ENCODE measurements around the gene CMSS1. TPM values are rescaled to one million over a fixed set of nuclear protein-coding genes. Genes with fewer than 3 reads are reported as not detected.

CMSS1 gene
- total and polyA plus RNA-seq, 4 experiments from 2014 or later, result 18.3 to 29.4 (median 21.9) TPM

DNA sequence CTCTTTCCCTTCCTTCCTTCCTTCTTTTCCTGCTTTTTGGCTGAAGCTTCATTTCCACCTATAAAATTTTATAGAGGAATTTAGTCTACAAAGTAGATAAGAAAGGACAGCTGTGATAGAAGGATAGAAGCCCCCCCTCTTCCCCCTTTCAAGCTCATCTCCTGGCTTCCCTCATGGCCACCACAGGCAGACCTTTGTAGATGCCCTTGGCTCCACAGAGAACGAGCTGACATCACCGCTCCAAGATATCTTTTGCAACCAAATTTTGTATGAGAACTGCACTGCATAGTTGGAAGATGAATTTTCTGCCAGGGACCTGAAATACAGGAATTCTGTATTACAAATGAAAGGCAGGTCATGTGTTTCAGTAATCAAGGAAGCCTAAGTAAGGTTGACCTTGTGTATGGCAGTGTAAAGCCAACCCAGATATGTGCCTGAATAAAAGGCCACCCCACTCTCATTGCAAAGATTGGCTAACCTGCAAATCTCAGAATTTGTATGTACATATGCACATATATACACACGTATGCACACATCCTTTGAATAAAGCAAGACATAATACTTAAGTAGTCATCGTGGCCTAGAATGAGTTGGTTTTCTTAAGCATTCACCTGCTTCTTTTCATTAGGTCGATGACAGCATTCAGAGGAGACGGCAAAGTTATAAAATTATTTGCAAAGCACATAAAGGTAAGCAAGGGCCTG is 353.7 kb downstream of the CMSS1 start:
- Histone ChIP-seq H3K27me3 (ENCODE audit: insufficient read depth, low read length) (no peaks in the 10 kb centered on the region), H3K9me3 (ENCODE audit: control insufficient read depth in 1 of 2, low read length in 2 of 2) (no peaks in the 10 kb centered on the region), H3K27ac (ENCODE audit: low read depth, low read length) (no peak overlapping the region), H3K4me3 (ENCODE audit: low read length in 2 of 2) (no peak overlapping the region), H3K36me3 (ENCODE audit: insufficient read depth, low read length) (no peaks in the 10 kb centered on the region), H3K4me1 (ENCODE audit: insufficient read depth, low read length) (no peaks in the 10 kb centered on the region)
- ChIA-PET CTCF (ENCODE audit: partially characterized antibody) (interaction anchor here (1.2 kb wide), 1 partner anchor 13 kb away, joined by 3 read pairs; no protein-coding TSS in a partner anchor), POLR2A (ENCODE audit: partially characterized antibody) (no interaction called here)
- Mint-ChIP-seq H3K27ac (peak overlapping the region in 1 of 7 donors; percentile 7), H3K36me3 (peaks cover 43 to 45% of the 10 kb centered on the region in 2 donors), H3K4me1 (no peaks in the 10 kb centered on the region), H3K27me3 (no peaks in the 10 kb centered on the region), H3K9me3 (no peaks in the 10 kb centered on the region), H3K4me3 (no peak overlapping the region)
- intact Hi-C loops (cut with micrococcal nuclease), result no loop called here
- no peak for DNase-seq

DNA sequence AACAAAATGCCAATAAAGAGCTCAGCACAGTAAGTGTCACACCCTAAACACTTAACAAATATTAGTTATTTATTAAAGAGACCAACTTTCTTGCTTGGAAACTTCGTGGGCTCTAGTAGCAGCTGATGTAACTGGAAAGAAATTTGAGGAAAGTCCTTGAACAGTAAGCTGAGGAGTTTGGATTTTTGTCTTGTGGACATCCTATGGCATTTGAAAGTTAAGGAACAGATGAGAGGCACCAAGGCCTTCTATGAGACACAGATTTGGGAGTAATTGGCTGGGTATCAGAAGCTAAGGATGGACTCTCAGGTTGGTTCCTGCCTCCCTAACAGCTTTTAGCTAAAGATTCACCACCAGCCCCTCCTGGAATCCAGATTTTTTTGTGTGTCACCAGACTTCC is 356.3 kb downstream of the CMSS1 start:
- intact Hi-C loops (cut with micrococcal nuclease), result no loop called here
- no peaks in the 10 kb centered on the region for H3K9me3 ChIP-seq (ENCODE audit: control insufficient read depth in 1 of 2, low read length in 2 of 2)
- H3K27me3 ChIP-seq (ENCODE audit: insufficient read depth, low read length), result no peaks in the 10 kb centered on the region
- H3K4me3 Mint-ChIP-seq, result no peak overlapping the region
- no peak for DNase-seq
- no peak overlapping the region for H3K27ac Mint-ChIP-seq
- H3K4me3 ChIP-seq (ENCODE audit: low read length in 2 of 2), result no peak overlapping the region
- H3K9me3 Mint-ChIP-seq, result peaks cover 3 to 16% (median 8%) of the 10 kb centered on the region in 8 donors
- H3K4me1 Mint-ChIP-seq, result no peaks in the 10 kb centered on the region
- H3K36me3 Mint-ChIP-seq, result peaks cover 59 to 61% of the 10 kb centered on the region in 2 donors
- no peaks in the 10 kb centered on the region for H3K27me3 Mint-ChIP-seq
- H3K4me1 ChIP-seq (ENCODE audit: insufficient read depth, low read length), result no peaks in the 10 kb centered on the region
- ChIA-PET CTCF (ENCODE audit: partially characterized antibody) (no interaction called here), POLR2A (ENCODE audit: partially characterized antibody) (no interaction called here)
- H3K36me3 ChIP-seq (ENCODE audit: insufficient read depth, low read length), result no peaks in the 10 kb centered on the region
- no peak overlapping the region for H3K27ac ChIP-seq (ENCODE audit: low read depth, low read length)

GRCh38 chr3:100175637-100176280 is 358.1 kb downstream of the CMSS1 start:
- Histone ChIP-seq H3K4me1 (ENCODE audit: insufficient read depth, low read length) (no peaks in the 10 kb centered on the region), H3K27ac (ENCODE audit: low read depth, low read length) (no peak overlapping the region), H3K36me3 (ENCODE audit: insufficient read depth, low read length) (no peaks in the 10 kb centered on the region), H3K27me3 (ENCODE audit: insufficient read depth, low read length) (no peaks in the 10 kb centered on the region), H3K4me3 (ENCODE audit: low read length in 2 of 2) (no peak overlapping the region), H3K9me3 (ENCODE audit: control insufficient read depth in 1 of 2, low read length in 2 of 2) (peaks cover 3 to 4% of the 10 kb centered on the region in 2 donors)
- intact Hi-C loops (cut with micrococcal nuclease), result no loop called here
- H3K9me3 Mint-ChIP-seq, result peaks cover 5 to 32% (median 21%) of the 10 kb centered on the region in 8 donors
- H3K4me3 Mint-ChIP-seq, result no peak overlapping the region
- H3K36me3 Mint-ChIP-seq, result peaks cover 72 to 75% of the 10 kb centered on the region in 2 donors
- DNase-seq, result no peak
- peak overlapping the region in 1 of 7 donors; percentile 16 for H3K27ac Mint-ChIP-seq
- ChIA-PET CTCF (ENCODE audit: partially characterized antibody) (interaction anchor here (1.2 kb wide), 1 partner anchor 10 kb away, joined by 4 read pairs; no protein-coding TSS in a partner anchor), POLR2A (ENCODE audit: partially characterized antibody) (no interaction called here)
- H3K27me3 Mint-ChIP-seq, result no peaks in the 10 kb centered on the region
- no peaks in the 10 kb centered on the region for H3K4me1 Mint-ChIP-seq

- Mint-ChIP-seq H3K4me3 (no peak overlapping the region), H3K36me3 (peaks cover 50 to 61% of the 10 kb centered on the region in 2 donors), H3K9me3 (peaks cover 5 to 40% (median 22%) of the 10 kb centered on the region in 8 donors), H3K27me3 (no peaks in the 10 kb centered on the region), H3K27ac (no peak overlapping the region), H3K4me1 (no peaks in the 10 kb centered on the region)
- H3K36me3 ChIP-seq (ENCODE audit: insufficient read depth, low read length), result no peaks in the 10 kb centered on the region
- no peaks in the 10 kb centered on the region for H3K4me1 ChIP-seq (ENCODE audit: insufficient read depth, low read length)
- ChIA-PET CTCF (ENCODE audit: partially characterized antibody) (no interaction called here), POLR2A (ENCODE audit: partially characterized antibody) (no interaction called here)
- no peak overlapping the region for H3K27ac ChIP-seq (ENCODE audit: low read depth, low read length)
- peaks cover 3 to 4% of the 10 kb centered on the region in 2 donors for H3K9me3 ChIP-seq (ENCODE audit: control insufficient read depth in 1 of 2, low read length in 2 of 2)
- no peak for DNase-seq
- no peaks in the 10 kb centered on the region for H3K27me3 ChIP-seq (ENCODE audit: insufficient read depth, low read length)
- intact Hi-C loops (cut with micrococcal nuclease), result no loop called here
- no peak overlapping the region for H3K4me3 ChIP-seq (ENCODE audit: low read length in 2 of 2)
Observed at GRCh38 chr3:100179692-100180349, 362.2 kb downstream of the CMSS1 start.

GRCh38 chr3:100183608-100184125 is 366.0 kb downstream of the CMSS1 start:
- no peak for DNase-seq
- Histone ChIP-seq H3K27me3 (ENCODE audit: insufficient read depth, low read length) (no peaks in the 10 kb centered on the region), H3K9me3 (ENCODE audit: control insufficient read depth in 1 of 2, low read length in 2 of 2) (peaks cover 3 to 4% of the 10 kb centered on the region in 2 donors), H3K36me3 (ENCODE audit: insufficient read depth, low read length) (no peaks in the 10 kb centered on the region), H3K4me1 (ENCODE audit: insufficient read depth, low read length) (no peaks in the 10 kb centered on the region), H3K4me3 (ENCODE audit: low read length in 2 of 2) (no peak overlapping the region), H3K27ac (ENCODE audit: low read depth, low read length) (no peak overlapping the region)
- Mint-ChIP-seq H3K27me3 (peaks cover 0 to 1% of the 10 kb centered on the region in 2 donors), H3K27ac (no peak overlapping the region), H3K4me3 (no peak overlapping the region), H3K9me3 (peaks cover 2 to 27% (median 15%) of the 10 kb centered on the region in 8 donors), H3K4me1 (no peaks in the 10 kb centered on the region), H3K36me3 (peaks cover 18 to 24% of the 10 kb centered on the region in 2 donors)
- CTCF ChIA-PET (ENCODE audit: partially characterized antibody), result no interaction called here
- POLR2A ChIA-PET (ENCODE audit: partially characterized antibody), result no interaction called here
- intact Hi-C loops (cut with micrococcal nuclease), result no loop called here

GRCh38 chr3:100184948-100185570 is 367.4 kb downstream of the CMSS1 start:
- Mint-ChIP-seq H3K27me3 (peaks cover 1 to 3% of the 10 kb centered on the region in 2 donors), H3K4me1 (no peaks in the 10 kb centered on the region), H3K27ac (no peak overlapping the region), H3K4me3 (no peak overlapping the region), H3K9me3 (peaks cover 0 to 15% (median 7%) of the 10 kb centered on the region in 8 donors), H3K36me3 (peaks cover 8 to 10% of the 10 kb centered on the region in 2 donors)
- Histone ChIP-seq H3K4me1 (ENCODE audit: insufficient read depth, low read length) (no peaks in the 10 kb centered on the region), H3K4me3 (ENCODE audit: low read length in 2 of 2) (no peak overlapping the region), H3K36me3 (ENCODE audit: insufficient read depth, low read length) (no peaks in the 10 kb centered on the region), H3K27ac (ENCODE audit: low read depth, low read length) (no peak overlapping the region), H3K27me3 (ENCODE audit: insufficient read depth, low read length) (no peaks in the 10 kb centered on the region), H3K9me3 (ENCODE audit: control insufficient read depth in 1 of 2, low read length in 2 of 2) (no peaks in the 10 kb centered on the region)
- intact Hi-C loops (cut with micrococcal nuclease), result no loop called here
- DNase-seq, result no peak
- ChIA-PET CTCF (ENCODE audit: partially characterized antibody) (no interaction called here), POLR2A (ENCODE audit: partially characterized antibody) (no interaction called here)

DNA sequence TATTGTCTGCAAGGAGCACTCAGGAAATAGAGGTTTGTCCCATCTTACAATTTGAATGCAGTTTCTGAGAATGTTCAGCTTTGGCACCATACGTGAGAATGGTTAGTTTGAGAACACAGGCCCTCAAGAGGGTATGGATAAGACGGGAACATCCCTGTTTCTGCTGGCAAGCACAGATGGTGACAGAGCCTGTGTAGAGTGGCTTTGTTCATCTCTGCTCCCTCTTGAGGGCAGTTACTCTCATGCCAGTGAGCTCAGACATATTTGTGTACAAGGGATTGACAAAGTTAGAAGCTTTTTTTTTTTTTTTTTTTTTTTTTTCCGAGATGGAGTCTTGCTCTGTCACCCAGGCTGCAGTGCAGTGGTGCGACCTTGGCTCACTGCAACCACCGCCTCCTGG is 368.2 kb downstream of the CMSS1 start:
- H3K36me3 ChIP-seq (ENCODE audit: insufficient read depth, low read length), result no peaks in the 10 kb centered on the region
- no peak for DNase-seq
- H3K27ac ChIP-seq (ENCODE audit: low read depth, low read length), result no peak overlapping the region
- Mint-ChIP-seq H3K9me3 (peaks cover 0 to 7% (median 2%) of the 10 kb centered on the region in 8 donors), H3K36me3 (peaks cover 2% of the 10 kb centered on the region in 2 donors), H3K4me3 (no peak overlapping the region), H3K27me3 (peaks cover 1 to 3% of the 10 kb centered on the region in 2 donors), H3K27ac (no peak overlapping the region), H3K4me1 (no peaks in the 10 kb centered on the region)
- CTCF ChIA-PET (ENCODE audit: partially characterized antibody), result interaction anchor here (1.0 kb wide), 1 partner anchor 9 kb away, joined by 4 read pairs; no protein-coding TSS in a partner anchor
- no peaks in the 10 kb centered on the region for H3K27me3 ChIP-seq (ENCODE audit: insufficient read depth, low read length)
- no peak overlapping the region for H3K4me3 ChIP-seq (ENCODE audit: low read length in 2 of 2)
- no peaks in the 10 kb centered on the region for H3K9me3 ChIP-seq (ENCODE audit: control insufficient read depth in 1 of 2, low read length in 2 of 2)
- no peaks in the 10 kb centered on the region for H3K4me1 ChIP-seq (ENCODE audit: insufficient read depth, low read length)
- intact Hi-C loops (cut with micrococcal nuclease), result no loop called here
- POLR2A ChIA-PET (ENCODE audit: partially characterized antibody), result no interaction called here

All from CD4-positive, alpha-beta memory T cell (primary cell).